Sigmoid colon (tissue), 7 donors: ENCODE measurements around the gene CCDC146. TPM values are rescaled to one million over a fixed set of nuclear protein-coding genes. Genes with fewer than 3 reads are reported as not detected.

Source experiments
- DNase-seq: peaks from one replicate; pipeline ENCODE4 v3.0.0-alpha.2; 2019
- H3K27ac ChIP-seq, 4 donors: fragments of 200-600 bp; sonication (generic); one replicate each; pipeline ENCODE4 v1.5.1; 2016 to 2019; ENCODE audit warnings: mild to moderate bottlenecking in 1 of 4
- H3K27me3 ChIP-seq, 3 donors: fragments of 200-600 bp; sonication (generic); one replicate each; pipeline ENCODE4 v1.5.1; 2019; ENCODE audit warnings: mild to moderate bottlenecking in 1 of 3
- H3K36me3 ChIP-seq, 4 donors: fragments of 200-600 bp; sonication (generic); one replicate each; pipeline ENCODE4 v1.5.1; 2016 to 2019
- H3K4me1 ChIP-seq, 4 donors: fragments of 200-600 bp; sonication (generic); one replicate each; pipeline ENCODE4 v1.5.1; 2017 to 2019
- H3K4me3 ChIP-seq, 4 donors: fragments of 200-600 bp; sonication (generic); one replicate each; pipeline ENCODE4 v1.5.1; 2017 to 2019; ENCODE audit warnings: mild to moderate bottlenecking in 2 of 4, moderate library complexity in 1 of 4
- H3K9me3 ChIP-seq, 4 donors: fragments of 200-600 bp in 3 of 4; sonication (generic) in 3 of 4; one replicate each; pipeline versions ENCODE4 v1.5.1 to v1.6.1; 2013 to 2019
- EP300 ChIP-seq, 4 donors: sonication (generic); formaldehyde crosslinking; IDR thresholded peaks; one replicate each; pipeline ENCODE4 v1.6.1; 2017; ENCODE audit warnings: antibody characterized with exemption in 4 of 4
- POLR2A ChIP-seq, 2 donors: fragments of 450-650 bp; IDR thresholded peaks; one replicate each; pipeline ENCODE4 v1.6.1; 2016; ENCODE audit warnings: antibody characterized with exemption in 2 of 2, mild to moderate bottlenecking in 2 of 2, moderate library complexity in 2 of 2
- POLR2AphosphoS5 ChIP-seq, 4 donors: sonication (generic); formaldehyde crosslinking; IDR thresholded peaks; one replicate each; pipeline ENCODE4 v1.6.1; 2017; ENCODE audit warnings: antibody characterized with exemption in 4 of 4
- WGBS, 2 donors: extraction: QIAGEN DNeasy Blood & Tissue Kit; methylation state at CpG; one replicate each; pipeline ENCODE4 v1.1.7; 2013; 5-methylcytosine and 5-hydroxymethylcytosine counted together
- intact Hi-C: fragments of 100-400 bp; cut with DNase I; formaldehyde crosslinking; loops from one replicate; pipeline ENCODE4 v1.15.1; 2023
- polyA plus RNA-seq, 3 donors: library from polyadenylated mRNA; stranded (reverse); fragments of 200-250 nt; gene quantifications; one replicate each; pipeline ENCODE4 v1.2.3, GENCODE V29; 2013
- total RNA-seq, 4 donors: library from RNA; depleted of rRNA; stranded (reverse); fragments of >200 nt; gene quantifications; one replicate each; pipeline ENCODE4 v1.1.0, GENCODE V29; 2016
- TF ChIP-seq, protein P1 (sequence below), 4 experiments: fragments of 450-650 bp in 3 of 4; fragments of 200-600 bp in 1 of 4; IDR thresholded peaks; one replicate each; pipeline ENCODE4 v1.5.1; 2016 to 2019; ENCODE audit warnings: antibody characterized with exemption in 4 of 4, mild to moderate bottlenecking in 3 of 4, moderate library complexity in 2 of 4
- donor health status: healthy with polysubstance abuse.
- donor health status: Bipolar disorder and iron deficiency.
- donor health status: healthy.

CCDC146 gene
- total and polyA plus RNA-seq, 7 donors = 2.3 to 45.7 (median 18.4) TPM

DNA sequence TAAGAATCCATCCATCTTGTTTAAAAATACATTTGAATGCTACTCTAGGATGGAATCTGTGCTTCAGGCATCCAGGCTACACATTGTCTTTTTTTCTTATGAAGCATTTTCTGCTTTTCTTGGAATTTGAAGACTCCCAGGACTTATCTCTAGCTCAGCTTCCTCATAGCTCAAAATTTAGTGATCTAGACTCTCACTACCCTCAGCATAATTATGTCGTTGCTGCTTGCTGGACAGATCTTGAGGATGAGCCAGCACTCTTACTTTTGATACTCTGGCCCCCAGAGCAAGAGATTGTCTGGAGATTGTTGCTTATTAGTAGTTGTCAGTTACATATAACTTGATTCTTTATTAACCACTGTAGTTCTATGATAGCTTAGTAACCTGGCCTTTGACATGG, 160.5 kb downstream of the CCDC146 start:
- intact Hi-C loops = no loop called here

DNA sequence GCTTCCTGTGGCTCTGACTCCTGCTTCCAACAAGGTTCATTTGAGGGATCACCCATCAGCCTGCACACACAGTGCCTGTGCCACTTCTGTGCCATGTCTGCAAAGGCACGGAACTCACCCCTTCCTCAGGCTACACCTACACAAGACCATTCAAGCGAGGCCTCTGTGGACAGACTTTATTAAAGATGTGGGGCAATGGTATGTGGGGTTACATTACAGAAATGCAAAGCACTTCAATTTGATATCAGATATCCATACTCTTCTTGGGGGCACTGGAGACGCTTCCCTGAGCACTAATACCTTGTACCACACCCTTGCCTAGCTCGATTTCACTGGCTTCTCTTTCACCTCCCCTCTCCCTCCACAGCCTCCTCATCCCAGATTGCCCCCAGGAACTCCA, 161.6 kb downstream of the CCDC146 start:
- no peak for DNase-seq
- intact Hi-C loops = no loop called here
- H3K9me3 ChIP-seq = no peaks in the 10 kb centered on the region
- peaks cover 0 to 76% (median 51%) of the 10 kb centered on the region in 4 donors for H3K4me1 ChIP-seq
- peaks cover 0 to 15% (median 0%) of the 10 kb centered on the region in 4 donors for H3K36me3 ChIP-seq
- H3K27ac ChIP-seq = peak overlapping the region in 2 of 4 donors; percentile 44 to 72
- TF ChIP-seq POLR2AphosphoS5 (IDR thresholded peaks at IDR 0.05) (no peak), EP300 (IDR thresholded peaks at IDR 0.05) (no peak), POLR2A (IDR thresholded peaks at IDR 0.05) (no peak)
- TF ChIP-seq, protein P1, sequence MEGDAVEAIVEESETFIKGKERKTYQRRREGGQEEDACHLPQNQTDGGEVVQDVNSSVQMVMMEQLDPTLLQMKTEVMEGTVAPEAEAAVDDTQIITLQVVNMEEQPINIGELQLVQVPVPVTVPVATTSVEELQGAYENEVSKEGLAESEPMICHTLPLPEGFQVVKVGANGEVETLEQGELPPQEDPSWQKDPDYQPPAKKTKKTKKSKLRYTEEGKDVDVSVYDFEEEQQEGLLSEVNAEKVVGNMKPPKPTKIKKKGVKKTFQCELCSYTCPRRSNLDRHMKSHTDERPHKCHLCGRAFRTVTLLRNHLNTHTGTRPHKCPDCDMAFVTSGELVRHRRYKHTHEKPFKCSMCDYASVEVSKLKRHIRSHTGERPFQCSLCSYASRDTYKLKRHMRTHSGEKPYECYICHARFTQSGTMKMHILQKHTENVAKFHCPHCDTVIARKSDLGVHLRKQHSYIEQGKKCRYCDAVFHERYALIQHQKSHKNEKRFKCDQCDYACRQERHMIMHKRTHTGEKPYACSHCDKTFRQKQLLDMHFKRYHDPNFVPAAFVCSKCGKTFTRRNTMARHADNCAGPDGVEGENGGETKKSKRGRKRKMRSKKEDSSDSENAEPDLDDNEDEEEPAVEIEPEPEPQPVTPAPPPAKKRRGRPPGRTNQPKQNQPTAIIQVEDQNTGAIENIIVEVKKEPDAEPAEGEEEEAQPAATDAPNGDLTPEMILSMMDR (IDR thresholded peaks at IDR 0.05) = no peak
- H3K27me3 ChIP-seq = no peaks in the 10 kb centered on the region
- 85 to 89% methylated on average over 4 of the region's 4 CpGs for WGBS, 2 donors
- H3K4me3 ChIP-seq = peak overlapping the region in 2 of 4 donors; percentile 10 to 19

More for the DNA sequence above, 160.5 kb downstream of the CCDC146 start:
- Histone ChIP-seq H3K4me1 (peaks cover 0 to 66% (median 45%) of the 10 kb centered on the region in 4 donors), H3K36me3 (peaks cover 0 to 6% (median 0%) of the 10 kb centered on the region in 4 donors), H3K4me3 (peak overlapping the region in 2 of 4 donors; percentile 19 to 24), H3K27me3 (no peaks in the 10 kb centered on the region), H3K27ac (peak overlapping the region in 3 of 4 donors; percentile 64 to 72 (median 71)), H3K9me3 (no peaks in the 10 kb centered on the region)
- TF ChIP-seq, protein P1 (IDR thresholded peaks at IDR 0.05) = no peak
- TF ChIP-seq POLR2A (IDR thresholded peaks at IDR 0.05) (no peak), POLR2AphosphoS5 (IDR thresholded peaks at IDR 0.05) (no peak), EP300 (IDR thresholded peaks at IDR 0.05) (no peak)
- 76 to 80% methylated on average over 1 of the region's 1 CpG for WGBS, 2 donors
- DNase-seq = no peak

DNA sequence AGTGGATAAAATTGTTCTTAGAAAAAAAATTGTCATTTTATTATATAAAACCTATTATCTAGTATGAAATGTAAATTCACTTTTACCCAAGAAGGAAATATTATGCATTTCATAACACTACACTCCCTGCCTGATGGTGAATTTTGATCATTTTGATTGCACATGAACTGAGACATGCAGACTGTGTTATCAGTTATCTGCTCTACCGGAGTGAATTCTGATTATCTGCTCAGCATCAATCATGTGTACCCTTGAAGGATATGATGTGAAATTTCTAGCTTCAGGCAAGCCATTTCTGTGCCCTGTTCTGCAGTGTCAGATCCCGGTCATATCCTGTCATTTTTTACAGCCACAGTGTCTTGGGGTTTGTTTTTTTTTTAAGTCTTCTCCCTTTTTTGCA, 162.2 kb downstream of the CCDC146 start:
- WGBS, 2 donors = 85 to 91% methylated on average over 2 of the region's 2 CpGs
- peak overlapping the region in 2 of 4 donors; percentile 10 to 19 for H3K4me3 ChIP-seq
- H3K36me3 ChIP-seq = peaks cover 0 to 19% (median 0%) of the 10 kb centered on the region in 4 donors
- peak overlapping the region in 1 of 4 donors; percentile 44 for H3K27ac ChIP-seq
- no peak for DNase-seq
- H3K9me3 ChIP-seq = no peaks in the 10 kb centered on the region
- peaks cover 0 to 79% (median 53%) of the 10 kb centered on the region in 4 donors for H3K4me1 ChIP-seq
- TF ChIP-seq POLR2A (IDR thresholded peaks at IDR 0.05) = no peak
- no peak for TF ChIP-seq EP300 (IDR thresholded peaks at IDR 0.05)
- no peak for TF ChIP-seq POLR2AphosphoS5 (IDR thresholded peaks at IDR 0.05)
- TF ChIP-seq, protein P1 (IDR thresholded peaks at IDR 0.05) = no peak
- H3K27me3 ChIP-seq = no peaks in the 10 kb centered on the region
- intact Hi-C loops = no loop called here

DNA sequence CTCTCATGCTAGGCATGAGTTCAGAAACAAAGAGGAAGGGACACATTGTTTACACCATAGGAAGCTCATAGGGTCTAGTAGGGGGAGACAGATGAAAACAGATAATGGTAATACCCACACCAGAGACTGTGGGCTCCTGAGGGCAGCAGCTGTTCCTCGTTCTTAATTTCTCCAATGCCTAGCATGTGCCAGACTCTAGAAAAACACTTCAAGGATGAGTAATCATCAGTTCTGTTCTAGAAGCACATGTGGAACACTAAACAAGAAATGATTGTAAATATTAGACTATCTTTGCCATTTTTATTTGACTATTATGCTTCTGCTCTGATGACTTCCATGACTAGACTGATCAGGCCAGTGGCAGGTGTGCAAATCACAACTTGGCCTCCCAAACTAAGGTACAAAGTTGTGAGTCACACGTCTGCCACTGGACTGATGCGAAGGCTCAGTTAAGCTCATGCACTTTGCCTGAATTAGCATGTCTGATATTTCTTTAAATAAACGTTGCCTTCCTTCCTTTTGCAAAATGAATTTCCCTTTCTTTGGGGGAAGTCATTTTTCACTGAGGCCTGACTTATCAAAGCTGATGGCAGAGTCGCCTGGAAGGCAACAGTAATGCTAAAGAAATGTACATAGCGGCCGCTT, 166.4 kb downstream of the CCDC146 start:
- Histone ChIP-seq H3K27me3 (no peaks in the 10 kb centered on the region), H3K9me3 (no peaks in the 10 kb centered on the region), H3K4me1 (peaks cover 0 to 49% (median 20%) of the 10 kb centered on the region in 4 donors), H3K36me3 (peaks cover 0 to 27% (median 2%) of the 10 kb centered on the region in 4 donors), H3K4me3 (no peak overlapping the region), H3K27ac (peak overlapping the region in 2 of 4 donors; percentile 11 to 26)
- DNase-seq = no peak
- intact Hi-C loops = no loop called here
- TF ChIP-seq POLR2AphosphoS5 (IDR thresholded peaks at IDR 0.05) = peak in 2 of 4 donors; percentile 30 to 43
- TF ChIP-seq, protein P1 (IDR thresholded peaks at IDR 0.05) = no peak
- 71 to 78% methylated on average over 7 of the region's 7 CpGs for WGBS, 2 donors
